Measurements from ENCODE around the gene CYP4F8.

GRCh38 chr19:15616183-15616582 lies 1.2 kb downstream of the CYP4F8 start:
- TF ChIP-seq CTCF (IDR thresholded peaks at IDR 0.05) (no peak), POLR2A (IDR thresholded peaks at IDR 0.05) (no peak)

Data from lower leg skin (tissue), 3 donors.